HEK293 (cell line): ENCODE measurements around the gene EIF3L.

Experiments used
- CTCF ChIA-PET: fragments of 350-600 bp; formaldehyde crosslinking; extraction: SDS; loops from one replicate; lab custom pipeline; 2021; ENCODE audit warnings: antibody characterized with exemption; lab: Yijun Ruan, JAX
- POLR2A ChIA-PET: fragments of 300-600 bp; formaldehyde crosslinking; extraction: SDS; loops from one replicate; lab custom pipeline; 2020; ENCODE audit warnings: antibody characterized with exemption, inconsistent platforms; lab: Yijun Ruan, JAX
- H3K27ac ChIP-seq: fragments of 200-500 bp; sonication (Bioruptor generic); 2 replicates; pipeline ENCODE4 v1.5.1; 2014; ENCODE audit warnings: low read depth, low read length, control low read depth, inconsistent platforms; ENCODE audit errors: extremely low read depth
- H3K36me3 ChIP-seq, 2 experiments: fragments of 200-500 bp in 1 of 2; sonication (Bioruptor generic) in 1 of 2; 1 replicate in 1 of 2; 2 replicates in 1 of 2; pipeline ENCODE4 v1.5.1; 2014 to 2017; ENCODE audit warnings: inconsistent platforms in 2 of 2, low read length in 2 of 2; ENCODE audit not compliant: control insufficient read depth in 2 of 2, insufficient read depth in 1 of 2
- H3K4me1 ChIP-seq: fragments of 200-500 bp; sonication (Bioruptor generic); 2 replicates; pipeline ENCODE4 v1.5.1; 2014; ENCODE audit warnings: mild to moderate bottlenecking, low read length, inconsistent platforms; ENCODE audit not compliant: control insufficient read depth, insufficient read depth
- H3K4me3 ChIP-seq: 2 replicates; pipeline ENCODE4 v1.5.1; 2011; ENCODE audit warnings: low read depth, mild to moderate bottlenecking, control low read depth, low read length, moderate library complexity
- H3K9me3 ChIP-seq: fragments of 200-500 bp; sonication (Bioruptor generic); 2 replicates; pipeline ENCODE4 v1.5.1; 2014; ENCODE audit warnings: low read depth, low read length, inconsistent platforms; ENCODE audit not compliant: control insufficient read depth, insufficient read depth
- GLIS1 ChIP-seq: fragments of 450-650 bp; formaldehyde crosslinking; IDR thresholded peaks from 2 replicates; pipeline ENCODE4 v1.5.1; 2016; ENCODE audit warnings: missing biosample characterization, missing genetic modification characterization
- HOXC10 ChIP-seq: sonication (generic); formaldehyde crosslinking; IDR thresholded peaks from 2 replicates; pipeline ENCODE4 v1.8.1; 2023; ENCODE audit warnings: mild to moderate bottlenecking, missing genetic modification reagents
- SALL2 ChIP-seq: fragments of 450-650 bp; formaldehyde crosslinking; IDR thresholded peaks from 2 replicates; pipeline ENCODE4 v1.5.0; 2017; ENCODE audit warnings: missing biosample characterization, mild to moderate bottlenecking, missing genetic modification characterization, borderline replicate concordance
- SP2 ChIP-seq: fragments of 450-650 bp; formaldehyde crosslinking; IDR thresholded peaks from 2 replicates; pipeline ENCODE4 v1.5.1; 2016; ENCODE audit warnings: missing biosample characterization, missing genetic modification characterization
- ZFP37 ChIP-seq: fragments of 450-650 bp; formaldehyde crosslinking; IDR thresholded peaks from 2 replicates; pipeline ENCODE4 v1.5.1; 2016; ENCODE audit warnings: missing biosample characterization, missing genetic modification characterization
- ZNF132 ChIP-seq: fragments of 450-650 bp; formaldehyde crosslinking; IDR thresholded peaks from 2 replicates; pipeline ENCODE4 v1.5.1; 2017; ENCODE audit warnings: missing biosample characterization, missing genetic modification characterization, borderline replicate concordance
- ZNF133 ChIP-seq: fragments of 450-650 bp; formaldehyde crosslinking; IDR thresholded peaks from 2 replicates; pipeline ENCODE4 v1.5.1; 2016; ENCODE audit warnings: missing biosample characterization, missing genetic modification characterization
- ZNF169 ChIP-seq: fragments of 450-650 bp; formaldehyde crosslinking; IDR thresholded peaks from 2 replicates; pipeline ENCODE4 v1.5.1; 2016; ENCODE audit warnings: missing biosample characterization, missing genetic modification characterization
- ZNF19 ChIP-seq: fragments of 450-650 bp; formaldehyde crosslinking; IDR thresholded peaks from 2 replicates; pipeline ENCODE4; 2016; ENCODE audit warnings: missing biosample characterization, missing genetic modification characterization, low read depth
- ZNF214 ChIP-seq: fragments of 450-650 bp; formaldehyde crosslinking; IDR thresholded peaks from 2 replicates; pipeline ENCODE4 v1.5.1; 2017; ENCODE audit warnings: missing biosample characterization, mild to moderate bottlenecking, missing genetic modification characterization, borderline replicate concordance
- ZNF221 ChIP-seq: fragments of 450-650 bp; formaldehyde crosslinking; IDR thresholded peaks from 2 replicates; pipeline ENCODE4 v1.5.1; 2017; ENCODE audit warnings: missing biosample characterization, missing genetic modification characterization, borderline replicate concordance
- ZNF266 ChIP-seq: fragments of 450-650 bp; formaldehyde crosslinking; IDR thresholded peaks from 2 replicates; pipeline ENCODE4 v1.5.1; 2016; ENCODE audit warnings: missing biosample characterization, missing genetic modification characterization, low read depth
- ZNF335 ChIP-seq: fragments of 450-650 bp; formaldehyde crosslinking; conservative IDR thresholded peaks from 2 replicates; pipeline ENCODE4 v1.5.1; 2016; ENCODE audit warnings: missing biosample characterization, missing genetic modification characterization
- ZNF341 ChIP-seq: fragments of 450-650 bp; formaldehyde crosslinking; IDR thresholded peaks from 2 replicates; pipeline ENCODE4; 2016; ENCODE audit warnings: low read depth, missing biosample characterization, missing genetic modification characterization
- ZNF544 ChIP-seq: fragments of 450-650 bp; formaldehyde crosslinking; IDR thresholded peaks from 2 replicates; pipeline ENCODE4 v1.5.0; 2017; ENCODE audit warnings: missing biosample characterization, missing genetic modification characterization
- ZNF558 ChIP-seq: fragments of 450-650 bp; formaldehyde crosslinking; IDR thresholded peaks from 2 replicates; pipeline ENCODE4 v1.5.1; 2016; ENCODE audit warnings: missing biosample characterization, missing genetic modification characterization
- ZNF600 ChIP-seq: fragments of 450-650 bp; formaldehyde crosslinking; IDR thresholded peaks from 2 replicates; pipeline ENCODE4 v1.5.1; 2016; ENCODE audit warnings: missing biosample characterization, missing genetic modification characterization
- ZNF629 ChIP-seq: fragments of 450-650 bp; formaldehyde crosslinking; IDR thresholded peaks from 2 replicates; pipeline ENCODE4 v1.5.1; 2017; ENCODE audit warnings: missing biosample characterization, missing genetic modification characterization
- ZNF654 ChIP-seq: fragments of 450-650 bp; formaldehyde crosslinking; IDR thresholded peaks from 2 replicates; pipeline ENCODE4 v1.5.1; 2016; ENCODE audit warnings: low read depth, missing biosample characterization, missing genetic modification characterization
- ZNF658 ChIP-seq: fragments of 450-650 bp; formaldehyde crosslinking; IDR thresholded peaks from 2 replicates; pipeline ENCODE4; 2016; ENCODE audit warnings: missing biosample characterization, missing genetic modification characterization
- ZNF777 ChIP-seq: fragments of 450-650 bp; formaldehyde crosslinking; IDR thresholded peaks from 2 replicates; pipeline ENCODE4 v1.5.1; 2017; ENCODE audit warnings: missing biosample characterization, missing genetic modification characterization, borderline replicate concordance
- ZNF843 ChIP-seq: fragments of 450-650 bp; formaldehyde crosslinking; IDR thresholded peaks from 2 replicates; pipeline ENCODE4 v1.5.1; 2016; ENCODE audit warnings: missing biosample characterization, missing genetic modification characterization
- ZXDB ChIP-seq: fragments of 450-650 bp; formaldehyde crosslinking; IDR thresholded peaks from 2 replicates; pipeline ENCODE4 v1.5.1; 2016; ENCODE audit warnings: missing biosample characterization, missing genetic modification characterization
- TF ChIP-seq, protein P1 (sequence below): fragments of 450-650 bp; formaldehyde crosslinking; IDR thresholded peaks from 2 replicates; pipeline ENCODE4 v1.5.1; 2016; ENCODE audit warnings: missing biosample characterization, missing genetic modification characterization
- TF ChIP-seq, protein P2 (sequence below): fragments of 450-650 bp; formaldehyde crosslinking; IDR thresholded peaks from 2 replicates; pipeline ENCODE4 v1.5.1; 2016; ENCODE audit warnings: missing biosample characterization, missing genetic modification characterization
- TF ChIP-seq, protein P3 (sequence below): fragments of 450-650 bp; formaldehyde crosslinking; IDR thresholded peaks from 2 replicates; pipeline ENCODE4 v1.5.0; 2017; ENCODE audit warnings: missing biosample characterization, missing genetic modification characterization, borderline replicate concordance
- TF ChIP-seq, protein P4 (sequence below): fragments of 450-650 bp; formaldehyde crosslinking; IDR thresholded peaks from 2 replicates; pipeline ENCODE4 v1.5.1; 2016; ENCODE audit warnings: missing biosample characterization, missing genetic modification characterization

Gene EIF3L

DNA sequence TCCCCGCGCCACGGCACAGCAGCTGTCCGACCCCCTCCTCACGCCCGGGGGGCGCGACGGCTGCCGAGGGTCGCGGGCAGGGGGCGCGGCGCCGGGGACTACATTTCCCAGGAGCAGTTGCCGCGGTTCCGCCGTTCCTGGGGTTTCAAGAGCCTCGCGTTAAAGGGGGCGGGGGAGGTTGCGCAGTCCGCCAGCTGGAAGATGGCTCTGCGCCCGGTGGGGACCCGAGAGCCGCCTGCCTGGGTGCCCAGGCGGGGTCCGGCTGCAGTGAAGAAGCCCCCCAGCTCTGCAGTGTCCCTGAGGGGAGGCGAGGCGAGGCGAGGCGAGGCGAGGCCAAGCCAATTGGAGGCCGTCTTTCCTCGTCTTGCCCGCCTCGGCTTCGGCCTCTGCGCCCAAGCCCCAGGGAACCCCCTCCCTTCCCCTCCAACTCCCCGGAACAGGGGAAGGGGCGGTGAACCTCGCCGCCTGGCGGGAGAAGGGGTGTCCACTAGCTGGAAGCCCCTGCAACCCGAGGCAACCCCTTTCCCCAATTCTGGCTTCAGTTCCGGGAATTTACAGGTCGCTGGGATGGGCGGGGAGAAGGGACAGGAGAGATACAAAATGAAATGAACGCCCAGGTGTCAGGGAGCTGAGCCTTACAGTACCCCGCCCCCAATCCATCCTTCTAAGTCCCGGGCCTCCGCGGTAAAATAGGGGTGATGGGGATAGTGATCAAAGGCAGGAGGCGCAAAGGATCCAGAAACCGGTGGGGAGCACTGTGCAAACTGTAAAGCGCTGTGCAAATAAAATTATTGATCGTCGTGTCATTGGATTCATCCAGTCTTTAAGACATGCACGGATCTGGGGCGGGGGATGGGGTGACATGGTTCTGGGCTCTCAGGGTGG lies 46.7 kb upstream of the EIF3L start:
- Histone ChIP-seq H3K36me3 (no peaks in the 10 kb centered on the region), H3K4me1 (peaks cover 6% of the 10 kb centered on the region; the same call in 1 of the 2 replicates), H3K4me3 (peak overlapping the region; percentile 68), H3K27ac (peak overlapping the region; percentile 48; the same call in 1 of the 2 replicates), H3K9me3 (no peaks in the 10 kb centered on the region)
- ChIA-PET CTCF (interaction anchor here (0.7 kb wide), 1 partner anchor 21 kb away, joined by 4 read pairs; no protein-coding TSS in a partner anchor), POLR2A (interaction anchor here (0.6 kb wide), 1 partner anchor 123 kb away, joined by 3 read pairs; no protein-coding TSS in a partner anchor)
- no peak for TF ChIP-seq ZNF133 (tag by site-specific recombination)
- no peak for TF ChIP-seq ZNF544 (tag by site-specific recombination)
- TF ChIP-seq, protein P1, sequence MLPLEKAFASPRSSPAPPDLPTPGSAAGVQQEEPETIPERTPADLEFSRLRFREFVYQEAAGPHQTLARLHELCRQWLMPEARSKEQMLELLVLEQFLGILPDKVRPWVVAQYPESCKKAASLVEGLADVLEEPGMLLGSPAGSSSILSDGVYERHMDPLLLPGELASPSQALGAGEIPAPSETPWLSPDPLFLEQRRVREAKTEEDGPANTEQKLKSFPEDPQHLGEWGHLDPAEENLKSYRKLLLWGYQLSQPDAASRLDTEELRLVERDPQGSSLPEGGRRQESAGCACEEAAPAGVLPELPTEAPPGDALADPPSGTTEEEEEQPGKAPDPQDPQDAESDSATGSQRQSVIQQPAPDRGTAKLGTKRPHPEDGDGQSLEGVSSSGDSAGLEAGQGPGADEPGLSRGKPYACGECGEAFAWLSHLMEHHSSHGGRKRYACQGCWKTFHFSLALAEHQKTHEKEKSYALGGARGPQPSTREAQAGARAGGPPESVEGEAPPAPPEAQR (tag by site-specific recombination), result no peak
- 0 out of 2 replicates have a peak, but pooled peaks have one; percentile 25 for TF ChIP-seq ZFP37 (tag by site-specific recombination)
- no peak for TF ChIP-seq ZNF132
- TF ChIP-seq, protein P2, sequence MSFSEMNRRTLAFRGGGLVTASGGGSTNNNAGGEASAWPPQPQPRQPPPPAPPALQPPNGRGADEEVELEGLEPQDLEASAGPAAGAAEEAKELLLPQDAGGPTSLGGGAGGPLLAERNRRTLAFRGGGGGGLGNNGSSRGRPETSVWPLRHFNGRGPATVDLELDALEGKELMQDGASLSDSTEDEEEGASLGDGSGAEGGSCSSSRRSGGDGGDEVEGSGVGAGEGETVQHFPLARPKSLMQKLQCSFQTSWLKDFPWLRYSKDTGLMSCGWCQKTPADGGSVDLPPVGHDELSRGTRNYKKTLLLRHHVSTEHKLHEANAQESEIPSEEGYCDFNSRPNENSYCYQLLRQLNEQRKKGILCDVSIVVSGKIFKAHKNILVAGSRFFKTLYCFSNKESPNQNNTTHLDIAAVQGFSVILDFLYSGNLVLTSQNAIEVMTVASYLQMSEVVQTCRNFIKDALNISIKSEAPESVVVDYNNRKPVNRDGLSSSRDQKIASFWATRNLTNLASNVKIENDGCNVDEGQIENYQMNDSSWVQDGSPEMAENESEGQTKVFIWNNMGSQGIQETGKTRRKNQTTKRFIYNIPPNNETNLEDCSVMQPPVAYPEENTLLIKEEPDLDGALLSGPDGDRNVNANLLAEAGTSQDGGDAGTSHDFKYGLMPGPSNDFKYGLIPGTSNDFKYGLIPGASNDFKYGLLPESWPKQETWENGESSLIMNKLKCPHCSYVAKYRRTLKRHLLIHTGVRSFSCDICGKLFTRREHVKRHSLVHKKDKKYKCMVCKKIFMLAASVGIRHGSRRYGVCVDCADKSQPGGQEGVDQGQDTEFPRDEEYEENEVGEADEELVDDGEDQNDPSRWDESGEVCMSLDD (tag by site-specific recombination), result peak; percentile 73
- no peak for TF ChIP-seq ZNF19 (tag by site-specific recombination)
- TF ChIP-seq, protein P3, sequence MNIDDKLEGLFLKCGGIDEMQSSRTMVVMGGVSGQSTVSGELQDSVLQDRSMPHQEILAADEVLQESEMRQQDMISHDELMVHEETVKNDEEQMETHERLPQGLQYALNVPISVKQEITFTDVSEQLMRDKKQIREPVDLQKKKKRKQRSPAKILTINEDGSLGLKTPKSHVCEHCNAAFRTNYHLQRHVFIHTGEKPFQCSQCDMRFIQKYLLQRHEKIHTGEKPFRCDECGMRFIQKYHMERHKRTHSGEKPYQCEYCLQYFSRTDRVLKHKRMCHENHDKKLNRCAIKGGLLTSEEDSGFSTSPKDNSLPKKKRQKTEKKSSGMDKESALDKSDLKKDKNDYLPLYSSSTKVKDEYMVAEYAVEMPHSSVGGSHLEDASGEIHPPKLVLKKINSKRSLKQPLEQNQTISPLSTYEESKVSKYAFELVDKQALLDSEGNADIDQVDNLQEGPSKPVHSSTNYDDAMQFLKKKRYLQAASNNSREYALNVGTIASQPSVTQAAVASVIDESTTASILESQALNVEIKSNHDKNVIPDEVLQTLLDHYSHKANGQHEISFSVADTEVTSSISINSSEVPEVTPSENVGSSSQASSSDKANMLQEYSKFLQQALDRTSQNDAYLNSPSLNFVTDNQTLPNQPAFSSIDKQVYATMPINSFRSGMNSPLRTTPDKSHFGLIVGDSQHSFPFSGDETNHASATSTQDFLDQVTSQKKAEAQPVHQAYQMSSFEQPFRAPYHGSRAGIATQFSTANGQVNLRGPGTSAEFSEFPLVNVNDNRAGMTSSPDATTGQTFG (tag by site-specific recombination), result no peak
- TF ChIP-seq ZNF169, result no peak
- TF ChIP-seq ZNF266, result no peak
- TF ChIP-seq ZNF629 (tag by site-specific recombination), result no peak; the same call in none of the 2 replicates
- TF ChIP-seq ZNF658 (tag by site-specific recombination), result no peak
- TF ChIP-seq ZNF221, result no peak
- TF ChIP-seq SP2 (tag by site-specific recombination), result peak; percentile 79
- TF ChIP-seq ZNF654 (tag by site-specific recombination), result no peak
- no peak for TF ChIP-seq SALL2 (tag by site-specific recombination)
- TF ChIP-seq, protein P4, sequence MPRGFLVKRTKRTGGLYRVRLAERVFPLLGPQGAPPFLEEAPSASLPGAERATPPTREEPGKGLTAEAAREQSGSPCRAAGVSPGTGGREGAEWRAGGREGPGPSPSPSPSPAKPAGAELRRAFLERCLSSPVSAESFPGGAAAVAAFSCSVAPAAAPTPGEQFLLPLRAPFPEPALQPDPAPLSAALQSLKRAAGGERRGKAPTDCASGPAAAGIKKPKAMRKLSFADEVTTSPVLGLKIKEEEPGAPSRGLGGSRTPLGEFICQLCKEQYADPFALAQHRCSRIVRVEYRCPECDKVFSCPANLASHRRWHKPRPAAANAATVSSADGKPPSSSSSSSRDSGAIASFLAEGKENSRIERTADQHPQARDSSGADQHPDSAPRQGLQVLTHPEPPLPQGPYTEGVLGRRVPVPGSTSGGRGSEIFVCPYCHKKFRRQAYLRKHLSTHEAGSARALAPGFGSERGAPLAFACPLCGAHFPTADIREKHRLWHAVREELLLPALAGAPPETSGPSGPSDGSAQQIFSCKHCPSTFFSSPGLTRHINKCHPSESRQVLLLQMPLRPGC, result no peak
- TF ChIP-seq ZXDB, result peak; percentile 68
- peak; percentile 92 for TF ChIP-seq ZNF335 (tag by site-specific recombination)
- no peak for TF ChIP-seq HOXC10 (CRISPR knock-in tag)
- peak; percentile 89 for TF ChIP-seq ZNF341 (tag by site-specific recombination)
- TF ChIP-seq GLIS1 (tag by site-specific recombination), result peak; percentile 39; the same call in 1 of the 2 replicates
- no peak for TF ChIP-seq ZNF600 (tag by site-specific recombination)
- no peak for TF ChIP-seq ZNF558 (tag by site-specific recombination)
- no peak for TF ChIP-seq ZNF777 (tag by site-specific recombination)
- no peak for TF ChIP-seq ZNF843 (tag by site-specific recombination)
- no peak for TF ChIP-seq ZNF214 (tag by site-specific recombination)
